HFFc6 (cell line): ENCODE data around the gene COX7A2L. TPM values are rescaled to one million over a fixed set of nuclear protein-coding genes. Genes with fewer than 3 reads are reported as not detected.

Experiments used
- DNase-seq: peaks from one replicate; pipeline ENCODE4 v3.0.0-alpha.2; 2018
- H3K27ac Mint-ChIP-seq: 2 replicates; pipeline ENCODE4 v1.8.0; 2020; ENCODE audit warnings: mild to moderate bottlenecking, mixed read lengths
- H3K27me3 Mint-ChIP-seq: 2 replicates; pipeline ENCODE4 v1.8.0; 2021; ENCODE audit warnings: mild to moderate bottlenecking, moderate library complexity, mixed read lengths; ENCODE audit not compliant: insufficient read depth
- H3K36me3 Mint-ChIP-seq: 2 replicates; pipeline ENCODE4 v1.8.0; 2021; ENCODE audit warnings: low read depth, mixed read lengths
- H3K4me1 Mint-ChIP-seq: 2 replicates; pipeline ENCODE4 v1.8.0; 2020; ENCODE audit warnings: low read depth, mixed read lengths
- H3K4me3 Mint-ChIP-seq: 2 replicates; pipeline ENCODE4 v1.8.0; 2020; ENCODE audit warnings: mild to moderate bottlenecking, moderate library complexity, mixed read lengths
- H3K9me3 Mint-ChIP-seq: 2 replicates; pipeline ENCODE4 v1.8.0; 2020; ENCODE audit warnings: mild to moderate bottlenecking, mixed read lengths
- CTCF ChIP-seq: fragments of 200-600 bp; sonication (generic); IDR thresholded peaks from 2 replicates; pipeline ENCODE4 v1.5.0; 2021; ENCODE audit warnings: antibody characterized with exemption, mild to moderate bottlenecking
- total RNA-seq, 6 experiments: library from RNA; stranded (reverse); fragmentation: NEBNext Ultra II Directional; extraction: Animal tissue kit (Norgen Biotek cat#: 25700); gene quantifications; 2 replicates in 1 of 6; 3 replicates in 5 of 6; pipeline ENCODE4 v1.2.3, GENCODE V29; 2021

COX7A2L gene
- total RNA-seq, 6 experiments from 2014 or later, result 118 to 130 (median 125) TPM

DNA sequence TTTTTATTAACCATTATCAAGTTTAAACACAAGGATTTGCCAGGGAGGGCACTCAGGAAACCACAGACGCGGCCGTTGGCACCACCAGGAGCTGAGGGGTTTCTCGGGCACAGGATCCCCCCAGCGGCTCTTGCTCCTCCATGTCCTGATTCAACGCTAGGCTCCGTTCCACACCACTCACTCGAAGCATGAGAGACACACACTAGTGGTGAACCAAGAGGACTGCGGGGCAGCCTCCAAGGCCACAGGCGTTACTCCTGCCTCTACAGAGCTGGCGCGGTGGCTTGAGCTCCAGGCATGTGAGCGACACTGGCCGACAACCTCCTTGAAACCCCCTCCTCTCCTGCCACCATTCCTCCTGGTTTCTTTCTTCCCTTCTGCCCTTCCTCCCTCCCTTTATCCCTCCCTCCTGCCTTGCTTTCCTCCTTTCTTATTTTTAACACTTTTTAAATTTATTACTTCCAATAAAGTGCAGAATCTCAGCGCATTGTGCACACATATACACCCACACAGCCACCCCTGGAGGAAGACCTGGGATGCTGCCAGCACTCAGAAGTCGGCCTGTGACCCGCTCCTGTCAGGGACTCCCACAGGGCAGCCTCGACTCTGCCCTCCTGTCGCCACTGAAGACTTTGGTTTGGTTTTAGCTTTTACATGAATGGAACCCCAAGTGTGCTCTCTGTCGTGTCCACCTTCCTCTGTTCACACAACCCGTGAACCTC, 21.7 kb downstream of the COX7A2L start:
- peak overlapping the region; percentile 5; the same call in 1 of the 2 replicates for H3K27ac Mint-ChIP-seq

GRCh38 chr2:42338567-42339190, 22.3 kb downstream of the COX7A2L start:
- peaks cover 68% of the 10 kb centered on the region for H3K36me3 Mint-ChIP-seq
- no peaks in the 10 kb centered on the region; the same call in 1 of the 2 replicates for H3K9me3 Mint-ChIP-seq
- no peak overlapping the region for H3K4me3 Mint-ChIP-seq
- no peak for DNase-seq
- no peak for TF ChIP-seq CTCF
- peaks cover 7% of the 10 kb centered on the region for H3K27me3 Mint-ChIP-seq
- no peak overlapping the region for H3K27ac Mint-ChIP-seq
- H3K4me1 Mint-ChIP-seq, result peaks cover 36% of the 10 kb centered on the region

More for the DNA sequence above, 21.7 kb downstream of the COX7A2L start:
- no peaks in the 10 kb centered on the region; the same call in 1 of the 2 replicates for H3K9me3 Mint-ChIP-seq
- H3K4me3 Mint-ChIP-seq, result no peak overlapping the region
- DNase-seq, result no peak
- peaks cover 7% of the 10 kb centered on the region for H3K27me3 Mint-ChIP-seq
- TF ChIP-seq CTCF, result no peak; the same call in 1 of the 2 replicates
- peaks cover 67% of the 10 kb centered on the region for H3K36me3 Mint-ChIP-seq
- peaks cover 37% of the 10 kb centered on the region for H3K4me1 Mint-ChIP-seq

DNA sequence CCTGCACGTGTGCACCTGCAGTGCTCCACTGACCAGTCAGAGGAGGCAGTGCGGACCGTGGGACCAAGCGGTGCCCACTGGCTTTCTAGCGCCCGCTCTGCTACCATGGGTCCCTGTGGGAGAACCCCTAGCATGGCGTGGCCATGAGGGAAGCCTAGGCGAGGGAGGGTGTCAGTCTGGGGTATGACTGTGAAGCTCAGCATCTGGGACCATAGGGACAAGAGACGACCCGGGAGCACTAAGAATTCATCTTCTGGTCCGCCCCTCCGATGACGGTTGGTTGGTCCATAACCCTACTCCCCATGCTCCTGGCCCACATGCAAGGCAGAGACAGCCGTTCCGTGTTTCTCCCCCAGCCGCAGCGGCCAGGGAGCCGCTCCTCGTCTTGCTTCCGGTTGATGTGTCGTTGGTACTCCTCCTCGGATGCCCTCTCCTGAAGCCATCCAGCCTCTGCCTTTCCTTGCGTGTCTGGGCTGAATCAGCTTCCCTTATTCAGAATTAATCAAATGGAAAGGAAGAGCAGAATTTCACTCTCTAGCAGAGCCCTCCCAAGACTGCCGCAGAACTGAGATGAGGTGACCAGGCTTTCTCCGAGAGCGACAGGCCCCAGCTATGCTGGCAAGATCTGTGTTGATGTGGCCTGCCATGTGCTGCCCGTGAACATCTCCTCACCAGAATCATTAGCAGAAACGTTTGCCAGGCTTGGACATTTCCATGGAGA, 23.0 kb downstream of the COX7A2L start:
- no peak overlapping the region for H3K27ac Mint-ChIP-seq

DNA sequence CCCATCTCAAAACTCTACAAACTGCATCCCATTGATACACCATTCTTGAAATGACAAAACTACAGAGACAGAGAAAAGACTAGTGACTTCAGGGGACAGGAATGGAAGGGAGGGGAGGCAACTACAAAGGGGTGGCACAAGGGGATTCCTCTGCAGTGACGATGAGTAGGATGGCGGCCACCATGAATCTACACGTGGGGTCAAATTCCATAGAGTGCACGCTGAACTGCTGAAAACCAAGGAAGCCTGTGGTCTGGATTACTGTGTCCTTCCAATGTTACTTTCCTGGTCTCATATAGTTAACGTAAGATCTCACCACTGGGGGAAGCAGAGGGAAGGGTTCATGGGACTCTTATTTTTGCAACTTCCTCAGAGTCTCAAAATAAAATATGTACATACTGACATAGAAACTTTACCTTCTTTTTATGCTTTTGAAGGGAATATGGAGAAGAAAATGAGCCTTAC, 23.6 kb downstream of the COX7A2L start:
- peaks cover 71% of the 10 kb centered on the region for H3K36me3 Mint-ChIP-seq

More for the DNA sequence above, 23.0 kb downstream of the COX7A2L start:
- Mint-ChIP-seq H3K27me3 (peaks cover 7% of the 10 kb centered on the region), H3K4me3 (no peak overlapping the region), H3K36me3 (peaks cover 69% of the 10 kb centered on the region), H3K9me3 (no peaks in the 10 kb centered on the region), H3K4me1 (peaks cover 30% of the 10 kb centered on the region)
- TF ChIP-seq CTCF, result no peak
- no peak for DNase-seq

More for the DNA sequence above, 23.6 kb downstream of the COX7A2L start:
- Mint-ChIP-seq H3K4me1 (peaks cover 23% of the 10 kb centered on the region), H3K27ac (no peak overlapping the region), H3K9me3 (no peaks in the 10 kb centered on the region), H3K27me3 (peaks cover 7% of the 10 kb centered on the region), H3K4me3 (no peak overlapping the region)
- peak; percentile 42 for TF ChIP-seq CTCF
- no peak for DNase-seq
